Stomach (tissue), 4 donors: ENCODE results near the gene DUSP8.

Experiments used
- CTCF ChIP-seq, 7 experiments: fragments of 450-650 bp in 4 of 7; fragments of 200-600 bp in 3 of 7; sonication (generic) in 3 of 7; IDR thresholded peaks; one replicate each; pipeline ENCODE4 v1.5.1; 2016 to 2019; ENCODE audit warnings: antibody characterized with exemption in 7 of 7, control low read depth in 2 of 7, mild to moderate bottlenecking in 1 of 7
- POLR2A ChIP-seq, 4 donors: fragments of 450-650 bp; IDR thresholded peaks; one replicate each; pipeline ENCODE4 v1.6.1; 2016; ENCODE audit warnings: antibody characterized with exemption in 4 of 4, control low read depth in 2 of 4, mild to moderate bottlenecking in 1 of 4, moderate library complexity in 1 of 4
- POLR2AphosphoS5 ChIP-seq, 3 donors: sonication (generic); formaldehyde crosslinking; IDR thresholded peaks; one replicate each; pipeline ENCODE4 v1.6.1; 2016; ENCODE audit warnings: antibody characterized with exemption in 3 of 3

- no peak for TF ChIP-seq POLR2AphosphoS5 (IDR thresholded peaks at IDR 0.05)
- no peak for TF ChIP-seq CTCF (IDR thresholded peaks at IDR 0.05)
- no peak for TF ChIP-seq POLR2A (IDR thresholded peaks at IDR 0.05)
These were observed 9.5 kb downstream of the DUSP8 start for GRCh38 chr11:1562469-1563148.
